Neural cell (in vitro differentiated cells): ENCODE measurements around the gene LDLR. TPM values are rescaled to one million over a fixed set of nuclear protein-coding genes. Genes with fewer than 3 reads are reported as not detected.

Experiments
- H2AFZ ChIP-seq: fragments of 200-600, 300-800 bp; sonication (generic), shearing (Covaris generic); 2 replicates; pipeline ENCODE4 v1.6.0; 2014; ENCODE audit warnings: low read depth, mild to moderate bottlenecking, antibody characterized with exemption, low read length, moderate library complexity
- H3F3A ChIP-seq: fragments of 200-600 bp; shearing (Covaris generic); 2 replicates; pipeline ENCODE4 v1.6.1; 2016; ENCODE audit warnings: mild to moderate bottlenecking, moderate library complexity, mixed read lengths, antibody characterized with exemption, low read length; ENCODE audit not compliant: insufficient read depth, poor library complexity, severe bottlenecking
- H3K27ac ChIP-seq: fragments of 200-600, 300-800 bp; sonication (generic), shearing (Covaris generic); 2 replicates; pipeline ENCODE4 v1.5.1; 2014; ENCODE audit warnings: mild to moderate bottlenecking, low read length, moderate library complexity
- H3K27me3 ChIP-seq: fragments of 300-800, 200-600 bp; sonication (generic), shearing (Covaris generic); 2 replicates; pipeline ENCODE4 v1.6.0; 2014; ENCODE audit warnings: mild to moderate bottlenecking, low read depth, low read length, moderate library complexity; ENCODE audit not compliant: insufficient read depth
- H3K36me3 ChIP-seq: fragments of 300-800, 200-600 bp; sonication (generic), shearing (Covaris generic); 2 replicates; pipeline ENCODE4 v1.5.1; 2014; ENCODE audit warnings: mild to moderate bottlenecking, antibody characterized with exemption, low read length, moderate library complexity; ENCODE audit not compliant: insufficient read depth
- H3K4me2 ChIP-seq: fragments of 300-800, 200-600 bp; sonication (generic), shearing (Covaris generic); 2 replicates; pipeline ENCODE4 v1.6.0; 2014; ENCODE audit warnings: mild to moderate bottlenecking, low read length
- H3K4me3 ChIP-seq: fragments of 300-800, 200-600 bp; sonication (generic), shearing (Covaris generic); 2 replicates; pipeline ENCODE4 v1.5.1; 2014; ENCODE audit warnings: mild to moderate bottlenecking, low read length, moderate library complexity
- H3K79me2 ChIP-seq: fragments of 200-600 bp; shearing (Covaris generic); replicated peaks from 2 replicates; pipeline ENCODE4 v1.6.0; 2014; ENCODE audit warnings: mild to moderate bottlenecking, low read length, moderate library complexity; ENCODE audit not compliant: insufficient read depth
- H3K9ac ChIP-seq: fragments of 300-800, 200-600 bp; sonication (generic), shearing (Covaris generic); 2 replicates; pipeline ENCODE4 v1.6.1; 2016; ENCODE audit warnings: mild to moderate bottlenecking, low read length, mixed read lengths
- H3K9me2 ChIP-seq: fragments of 200-600 bp; shearing (Covaris generic); 2 replicates; pipeline ENCODE4 v1.6.1; 2016; ENCODE audit warnings: mild to moderate bottlenecking, low read length, mixed read lengths; ENCODE audit not compliant: insufficient read depth
- H3K9me3 ChIP-seq: fragments of 200-600, 300-800 bp; sonication (generic), shearing (Covaris generic); 2 replicates; pipeline ENCODE4 v1.6.1; 2016; ENCODE audit warnings: mild to moderate bottlenecking, mixed run types, low read length, moderate library complexity, mixed read lengths
- H4K20me1 ChIP-seq: fragments of 200-600 bp; shearing (Covaris generic); 2 replicates; pipeline ENCODE4 v1.6.1; 2016; ENCODE audit warnings: mild to moderate bottlenecking, mixed run types; ENCODE audit not compliant: insufficient read depth
- EP300 ChIP-seq: fragments of 450-650 bp; conservative IDR thresholded peaks from 2 replicates; pipeline ENCODE4 v1.6.1; 2014; ENCODE audit warnings: antibody characterized with exemption, mild to moderate bottlenecking, moderate library complexity; ENCODE audit not compliant: poor library complexity, severe bottlenecking
- EZH2 ChIP-seq: fragments of 200-600, 300-800 bp; shearing (Covaris generic), sonication (generic); IDR thresholded peaks from 2 replicates; pipeline ENCODE4 v1.6.1; 2014; ENCODE audit warnings: antibody characterized with exemption, low read length, borderline replicate concordance, mild to moderate bottlenecking; ENCODE audit not compliant: insufficient read depth, poor library complexity, severe bottlenecking
- MXI1 ChIP-seq: fragments of 450-650 bp; conservative IDR thresholded peaks from 2 replicates; pipeline ENCODE4 v1.6.1; 2014; ENCODE audit warnings: antibody characterized with exemption, mild to moderate bottlenecking; ENCODE audit not compliant: poor library complexity, severe bottlenecking
- POLR2AphosphoS5 ChIP-seq: IDR thresholded peaks from 2 replicates; pipeline ENCODE4 v1.6.1; 2012
- RAD21 ChIP-seq: fragments of 450-650 bp; conservative IDR thresholded peaks from 2 replicates; pipeline ENCODE4 v1.6.1; 2014; ENCODE audit warnings: antibody characterized with exemption, mild to moderate bottlenecking, moderate library complexity
- REST ChIP-seq: IDR thresholded peaks from 2 replicates; pipeline ENCODE4 v1.6.1; 2012; ENCODE audit warnings: borderline replicate concordance
- SMC3 ChIP-seq: fragments of 450-650 bp; conservative IDR thresholded peaks from 2 replicates; pipeline ENCODE4 v1.6.1; 2014; ENCODE audit warnings: antibody characterized with exemption, mild to moderate bottlenecking, moderate library complexity; ENCODE audit not compliant: poor library complexity
- TAF1 ChIP-seq: IDR thresholded peaks from 2 replicates; pipeline ENCODE4 v1.6.1; 2012; ENCODE audit warnings: low read depth
- polyA plus RNA-seq: library from polyadenylated mRNA; depleted of rRNA; stranded (reverse); fragments of >200 nt; gene quantifications from 2 replicates; pipeline ENCODE4 v1.2.3, GENCODE V29; 2014
- TF ChIP-seq, protein P1 (sequence below): fragments of 450-650 bp; IDR thresholded peaks from 2 replicates; pipeline ENCODE4 v1.5.1; 2014; ENCODE audit warnings: antibody characterized with exemption, mild to moderate bottlenecking, moderate library complexity; ENCODE audit not compliant: poor library complexity, severe bottlenecking

The LDLR gene
- polyA plus RNA-seq, 1 donor from 2014 or later: 23.2 TPM

DNA sequence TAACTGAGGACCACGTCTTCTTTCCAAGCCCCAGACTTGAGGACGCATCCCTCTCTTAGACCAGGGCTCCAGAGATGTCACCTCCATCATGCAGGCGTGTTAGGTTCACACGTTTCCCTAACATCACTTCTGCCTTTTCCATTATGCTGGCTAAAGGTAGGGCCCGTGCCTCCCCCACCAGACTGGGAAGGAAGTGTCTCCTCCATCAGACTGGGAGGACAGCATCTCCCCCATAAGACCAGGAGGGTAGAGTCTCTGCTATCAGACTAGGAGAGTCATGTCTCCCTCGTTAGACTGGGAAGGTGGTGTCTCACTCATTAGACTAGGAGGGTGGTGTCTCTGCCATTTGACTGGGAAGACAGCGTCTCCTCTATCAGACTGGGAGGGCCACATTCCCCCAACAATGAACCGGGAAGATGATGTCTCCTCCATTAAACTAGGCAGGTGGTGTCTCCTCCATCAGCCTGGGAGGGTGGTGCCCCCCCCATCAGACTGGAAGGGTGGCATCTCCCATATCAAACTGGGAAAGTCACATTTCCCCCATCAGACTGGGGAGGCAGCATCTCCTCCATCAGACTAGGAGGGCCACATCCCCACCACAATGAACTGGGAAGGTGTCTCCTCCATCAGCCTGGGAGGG lies 84.4 kb downstream of the LDLR start:
- Histone ChIP-seq H3K27ac (no peak overlapping the region), H3K4me2 (no peak overlapping the region), H3F3A (no peaks in the 10 kb centered on the region), H3K36me3 (no peaks in the 10 kb centered on the region), H3K79me2 (no peaks in the 10 kb centered on the region), H3K9me2 (no peaks in the 10 kb centered on the region), H3K4me3 (no peak overlapping the region), H2AFZ (no peak overlapping the region), H3K9ac (no peak overlapping the region), H3K27me3 (no peaks in the 10 kb centered on the region), H4K20me1 (no peaks in the 10 kb centered on the region), H3K9me3 (no peaks in the 10 kb centered on the region)
- TF ChIP-seq EZH2 (no peak), TAF1 (no peak), REST (no peak)
- TF ChIP-seq, protein P1, sequence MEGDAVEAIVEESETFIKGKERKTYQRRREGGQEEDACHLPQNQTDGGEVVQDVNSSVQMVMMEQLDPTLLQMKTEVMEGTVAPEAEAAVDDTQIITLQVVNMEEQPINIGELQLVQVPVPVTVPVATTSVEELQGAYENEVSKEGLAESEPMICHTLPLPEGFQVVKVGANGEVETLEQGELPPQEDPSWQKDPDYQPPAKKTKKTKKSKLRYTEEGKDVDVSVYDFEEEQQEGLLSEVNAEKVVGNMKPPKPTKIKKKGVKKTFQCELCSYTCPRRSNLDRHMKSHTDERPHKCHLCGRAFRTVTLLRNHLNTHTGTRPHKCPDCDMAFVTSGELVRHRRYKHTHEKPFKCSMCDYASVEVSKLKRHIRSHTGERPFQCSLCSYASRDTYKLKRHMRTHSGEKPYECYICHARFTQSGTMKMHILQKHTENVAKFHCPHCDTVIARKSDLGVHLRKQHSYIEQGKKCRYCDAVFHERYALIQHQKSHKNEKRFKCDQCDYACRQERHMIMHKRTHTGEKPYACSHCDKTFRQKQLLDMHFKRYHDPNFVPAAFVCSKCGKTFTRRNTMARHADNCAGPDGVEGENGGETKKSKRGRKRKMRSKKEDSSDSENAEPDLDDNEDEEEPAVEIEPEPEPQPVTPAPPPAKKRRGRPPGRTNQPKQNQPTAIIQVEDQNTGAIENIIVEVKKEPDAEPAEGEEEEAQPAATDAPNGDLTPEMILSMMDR: no peak

DNA sequence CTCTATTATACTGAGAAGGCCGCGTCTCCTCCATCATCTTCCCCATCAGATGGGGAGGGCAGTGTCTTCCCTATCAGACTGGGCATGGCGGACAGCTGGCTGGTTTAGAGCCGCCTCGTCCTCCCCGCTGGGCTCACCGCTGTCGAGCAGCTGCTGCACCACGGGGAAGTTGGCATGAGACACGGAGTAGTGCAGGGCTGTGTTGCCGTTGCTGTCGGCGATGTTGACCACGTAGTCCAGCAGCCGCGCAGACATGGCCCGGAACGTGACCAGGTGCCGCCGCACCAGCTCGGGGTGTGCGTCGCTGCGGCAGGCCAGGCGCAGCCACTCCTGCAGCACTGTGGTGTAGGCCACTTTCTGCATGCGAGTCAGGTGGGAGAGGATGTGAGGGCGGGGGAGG lies 85.1 kb downstream of the LDLR start:
- no peak overlapping the region for H2AFZ ChIP-seq
- no peaks in the 10 kb centered on the region for H3K36me3 ChIP-seq
- no peaks in the 10 kb centered on the region for H3F3A ChIP-seq
- no peaks in the 10 kb centered on the region for H3K79me2 ChIP-seq
- no peaks in the 10 kb centered on the region for H3K27me3 ChIP-seq
- no peak overlapping the region for H3K4me3 ChIP-seq
- H3K9me3 ChIP-seq: no peaks in the 10 kb centered on the region
- no peak overlapping the region for H3K4me2 ChIP-seq
- no peak overlapping the region for H3K9ac ChIP-seq
- no peaks in the 10 kb centered on the region for H4K20me1 ChIP-seq
- no peaks in the 10 kb centered on the region for H3K9me2 ChIP-seq
- no peak overlapping the region for H3K27ac ChIP-seq
- TF ChIP-seq EZH2 (no peak), TAF1 (no peak), MXI1 (no peak), SMC3 (no peak), EP300 (no peak), REST (no peak), POLR2AphosphoS5 (no peak), RAD21 (no peak)
- TF ChIP-seq, protein P1: no peak
